SK-N-MC (cell line): Measurements from ENCODE around the gene AQP12A.

ENCODE experiments used
- EZH2 ChIP-seq: fragments of 200-600 bp; sonication (generic); IDR thresholded peaks from one replicate; pipeline ENCODE4 v1.6.1; 2017; ENCODE audit warnings: antibody characterized with exemption
- POLR2AphosphoS5 ChIP-seq: IDR thresholded peaks from 2 replicates; pipeline ENCODE4 v1.6.1; 2012; ENCODE audit warnings: mild to moderate bottlenecking, low read depth, low read length, borderline replicate concordance

DNA sequence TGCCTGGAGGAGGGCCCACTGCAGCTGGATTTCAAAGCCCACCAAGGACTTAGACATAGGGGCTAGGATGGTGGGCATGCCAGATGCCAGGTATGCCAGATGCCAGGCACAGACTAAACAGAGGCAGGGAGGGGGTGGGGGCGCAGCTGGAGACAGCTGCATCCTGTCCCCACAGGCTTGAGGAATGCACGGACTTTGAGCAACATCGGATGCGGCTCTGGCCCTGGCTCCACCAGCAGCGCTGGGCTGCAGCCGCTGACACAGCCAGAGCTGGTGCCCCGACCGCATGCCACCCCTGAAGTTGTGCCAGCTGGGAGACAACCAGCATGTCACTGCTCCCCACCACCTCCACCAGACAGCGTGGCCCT lies 39.5 kb downstream of the AQP12A start:
- TF ChIP-seq EZH2 (no peak), POLR2AphosphoS5 (no peak)
